ENCODE results near the gene HYDIN.
"Not testable (repeated sequence)": the region's sequence is repeated elsewhere in the genome, so short reads cannot be mapped to it uniquely, and the experiment has no call there.

Gene HYDIN

DNA sequence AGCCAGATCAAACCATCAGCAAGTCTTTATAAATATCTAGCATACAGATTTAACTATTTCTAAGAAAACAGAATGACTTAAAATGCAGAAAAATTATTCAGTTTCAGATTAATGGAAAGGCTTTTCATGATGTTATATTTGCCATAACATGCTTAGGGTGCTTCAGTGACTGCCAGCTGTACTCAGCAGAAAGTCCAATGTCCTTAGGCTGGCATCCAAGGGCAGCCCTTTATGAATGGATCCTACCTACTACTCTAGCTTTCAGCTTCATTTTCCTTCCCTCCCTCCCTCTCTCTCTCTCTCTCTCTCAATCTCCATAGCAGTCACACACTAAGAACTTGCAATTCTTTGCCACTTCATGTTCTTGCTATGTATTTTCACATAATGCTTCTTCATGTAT is 124.6 kb downstream of the HYDIN start:
- not testable (repeated sequence) for DNase-seq (ENCODE audit: low read depth in 2 of 2)

DNA sequence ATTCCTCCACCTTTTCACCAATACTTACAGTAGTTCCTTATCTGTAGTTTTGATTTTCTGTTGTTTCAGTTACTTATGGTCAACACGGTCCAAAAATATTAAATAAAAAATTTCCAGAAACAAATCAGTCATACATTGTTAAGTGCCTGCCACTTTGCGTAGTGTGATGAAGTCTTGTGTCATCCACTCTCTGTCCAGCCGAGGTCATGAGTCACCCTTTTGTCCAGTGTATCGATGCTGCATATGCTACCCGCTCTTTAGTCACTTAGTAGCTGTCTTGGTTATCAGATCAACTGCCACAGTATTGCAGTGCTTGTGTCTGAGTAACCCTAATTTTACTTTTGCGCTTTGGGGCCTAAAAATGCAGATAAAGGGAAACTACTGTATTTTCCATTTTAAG is 146.9 kb downstream of the HYDIN start:
- DNase-seq (ENCODE audit: low read depth in 2 of 2) = not testable (repeated sequence)

- DNase-seq (ENCODE audit: low read depth in 2 of 2) = not testable (repeated sequence)
Measured at GRCh38 chr16:71080777-71081176, 149.7 kb downstream of the HYDIN start.

GRCh38 chr16:71080262-71080661 is 150.3 kb downstream of the HYDIN start:
- not testable (repeated sequence) for DNase-seq (ENCODE audit: low read depth in 2 of 2)

DNA sequence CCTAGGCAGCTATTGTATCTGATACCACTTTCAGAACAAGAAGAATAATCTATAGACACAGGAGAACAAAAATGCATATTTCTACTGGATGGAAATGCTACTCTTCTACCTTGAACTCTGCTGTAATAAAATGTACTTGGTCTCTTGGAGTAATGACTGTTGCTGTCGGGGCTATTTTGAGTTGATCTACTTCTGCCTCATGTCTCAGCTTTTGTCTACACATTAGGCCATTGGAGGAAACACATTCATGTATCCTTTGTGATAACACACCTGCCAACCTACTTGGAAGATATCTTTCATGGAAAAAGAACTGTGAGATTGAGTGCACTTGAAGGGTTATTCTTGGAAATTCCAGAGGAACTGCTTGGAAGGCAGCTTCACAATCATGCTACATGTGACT is 159.9 kb downstream of the HYDIN start:
- not testable (repeated sequence) for DNase-seq (ENCODE audit: low read depth in 2 of 2)

GRCh38 chr16:71069842-71070241 is 160.7 kb downstream of the HYDIN start:
- DNase-seq (ENCODE audit: low read depth in 2 of 2) = not testable (repeated sequence)

GRCh38 chr16:71053897-71054609 is 176.5 kb downstream of the HYDIN start:
- not testable (repeated sequence) for DNase-seq (ENCODE audit: low read depth in 2 of 2)

- DNase-seq (ENCODE audit: low read depth in 2 of 2) = not testable (repeated sequence)
Measured at GRCh38 chr16:71050307-71050706, 180.2 kb downstream of the HYDIN start.

DNA sequence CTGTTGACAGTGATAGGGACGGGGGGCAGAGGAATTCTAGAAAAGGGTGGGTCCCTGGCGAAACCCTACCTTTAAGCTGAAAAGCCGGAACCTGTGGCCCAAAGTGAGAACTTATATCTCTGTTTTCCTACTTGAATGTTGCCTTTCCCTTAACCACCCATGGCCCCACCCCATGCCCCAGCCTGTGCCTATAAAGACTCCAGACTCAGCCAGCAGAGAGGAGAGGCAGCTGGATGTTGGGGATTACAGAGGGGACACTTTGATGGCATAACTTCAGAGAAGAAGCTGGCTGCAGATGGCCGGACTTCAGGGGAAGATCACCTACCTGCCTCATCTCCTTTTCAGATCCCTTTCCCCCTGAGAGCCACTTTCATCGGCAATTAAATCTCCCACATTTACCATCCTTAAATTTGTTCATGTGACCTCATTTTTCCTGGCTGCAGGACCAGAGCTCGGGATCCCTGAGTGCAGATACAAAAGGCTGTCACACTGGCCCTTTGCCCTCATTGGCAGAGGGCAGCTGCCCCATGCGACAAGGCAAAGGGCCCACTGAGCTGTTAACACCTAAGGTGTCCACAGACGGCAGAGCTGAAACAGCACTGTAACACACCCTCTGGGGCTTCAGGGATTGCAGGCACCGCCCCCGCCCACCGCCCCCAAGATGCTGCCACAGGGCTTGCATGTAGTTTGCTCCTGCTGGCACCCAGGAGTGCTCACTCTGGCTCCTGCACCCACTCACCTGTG is 191.0 kb downstream of the HYDIN start:
- DNase-seq (ENCODE audit: low read depth in 2 of 2) = not testable (repeated sequence)

DNA sequence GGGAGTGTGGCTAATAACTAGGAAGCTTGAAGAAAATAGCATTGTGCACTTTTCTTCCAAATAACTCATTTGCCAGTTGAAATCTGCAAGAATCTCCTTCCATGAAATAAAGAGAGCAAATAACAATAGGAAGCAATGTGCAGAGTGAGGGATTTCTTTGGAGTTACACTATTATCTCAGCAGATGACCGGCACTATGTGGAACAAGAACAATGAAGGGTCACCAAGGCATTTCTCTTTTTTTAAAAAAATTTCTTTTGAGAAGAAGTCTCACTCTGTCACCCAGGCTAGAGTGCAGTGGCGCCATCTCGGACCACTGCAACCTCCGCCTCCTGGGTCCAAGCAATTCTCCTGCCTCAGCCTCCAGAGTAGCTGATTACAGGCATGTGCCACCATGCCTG is 192.1 kb downstream of the HYDIN start:
- not testable (repeated sequence) for DNase-seq (ENCODE audit: low read depth in 2 of 2)

- DNase-seq (ENCODE audit: low read depth in 2 of 2) = not testable (repeated sequence)
Measured at GRCh38 chr16:71037987-71038386, 192.5 kb downstream of the HYDIN start.

- DNase-seq (ENCODE audit: low read depth in 2 of 2) = not testable (repeated sequence)
Measured at GRCh38 chr16:71028032-71028727, 202.3 kb downstream of the HYDIN start.

DNA sequence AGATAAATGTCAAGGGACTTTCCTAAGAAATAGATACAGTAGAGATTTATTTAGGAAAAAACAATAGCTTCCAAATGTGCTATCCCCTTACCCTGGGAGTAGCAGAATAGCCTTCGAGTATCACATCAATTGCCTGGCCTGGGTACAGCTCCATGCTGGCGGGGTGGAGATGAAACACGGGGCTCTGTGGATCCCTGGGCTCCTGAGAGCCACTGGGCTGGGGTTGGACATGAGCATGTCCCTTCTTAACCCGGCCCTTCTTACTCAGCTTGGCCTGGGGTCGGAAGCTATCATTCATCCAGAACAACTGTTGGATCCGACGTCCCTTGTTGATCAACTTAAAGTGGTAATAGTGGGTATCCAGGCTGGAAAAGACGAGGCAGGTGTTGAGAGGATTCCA is 203.0 kb downstream of the HYDIN start:
- not testable (repeated sequence) for DNase-seq (ENCODE audit: low read depth in 2 of 2)

DNA sequence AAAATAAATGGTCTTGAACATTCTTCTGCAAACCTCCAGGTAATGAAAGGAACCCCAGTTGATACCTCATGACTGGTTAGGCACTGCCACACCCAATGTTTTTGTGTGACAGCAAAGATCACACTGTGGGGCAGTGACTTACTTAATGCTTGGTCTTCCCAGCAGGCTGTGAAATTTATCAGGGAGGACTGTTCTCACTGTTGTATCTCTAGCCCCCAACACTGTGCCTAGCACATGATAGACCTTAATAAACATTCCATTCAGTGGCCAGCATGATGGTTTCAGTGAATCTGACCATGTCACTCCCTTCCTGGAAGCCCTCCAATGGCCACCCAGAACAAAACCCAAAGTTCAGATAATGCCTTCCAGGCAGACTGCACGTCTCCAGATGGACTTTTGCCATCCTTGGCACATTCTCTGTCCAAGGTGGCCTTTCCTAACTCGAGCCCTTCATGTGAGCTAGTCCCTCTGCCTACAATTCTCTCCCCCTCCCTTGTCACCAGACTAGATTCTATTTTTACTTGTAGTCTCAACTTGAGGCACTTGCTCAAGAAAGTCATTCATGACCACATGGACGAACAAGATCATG is 206.6 kb downstream of the HYDIN start:
- not testable (repeated sequence) for DNase-seq (ENCODE audit: low read depth in 2 of 2)

DNA sequence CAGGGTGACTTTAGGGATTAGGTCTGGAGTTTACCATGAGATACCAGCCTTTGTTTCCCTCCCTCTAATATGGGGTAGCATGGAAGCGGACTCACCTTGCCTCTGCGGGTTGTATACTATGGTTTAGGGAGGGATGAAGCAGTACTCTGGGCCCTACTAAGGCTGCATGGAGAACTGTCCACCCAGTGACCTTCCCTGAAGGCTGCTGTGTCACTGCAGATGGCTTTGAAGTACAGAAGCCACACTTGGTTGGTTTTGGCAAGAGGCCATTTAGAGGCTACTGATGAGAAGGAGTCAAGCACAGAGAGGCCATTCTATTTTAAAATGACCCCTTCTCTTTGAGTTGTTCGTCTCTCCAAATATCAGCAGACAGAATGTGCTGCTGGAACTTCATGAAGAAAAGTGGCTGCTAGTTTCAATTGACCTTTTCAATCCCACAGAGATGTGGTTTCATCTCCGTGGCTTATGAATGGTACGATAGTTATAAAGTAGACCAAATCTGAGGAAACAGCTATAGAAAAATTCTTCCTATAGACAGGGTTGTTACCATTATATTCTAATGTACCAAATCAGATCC is 208.5 kb downstream of the HYDIN start:
- not testable (repeated sequence) for DNase-seq (ENCODE audit: low read depth in 2 of 2)

DNA sequence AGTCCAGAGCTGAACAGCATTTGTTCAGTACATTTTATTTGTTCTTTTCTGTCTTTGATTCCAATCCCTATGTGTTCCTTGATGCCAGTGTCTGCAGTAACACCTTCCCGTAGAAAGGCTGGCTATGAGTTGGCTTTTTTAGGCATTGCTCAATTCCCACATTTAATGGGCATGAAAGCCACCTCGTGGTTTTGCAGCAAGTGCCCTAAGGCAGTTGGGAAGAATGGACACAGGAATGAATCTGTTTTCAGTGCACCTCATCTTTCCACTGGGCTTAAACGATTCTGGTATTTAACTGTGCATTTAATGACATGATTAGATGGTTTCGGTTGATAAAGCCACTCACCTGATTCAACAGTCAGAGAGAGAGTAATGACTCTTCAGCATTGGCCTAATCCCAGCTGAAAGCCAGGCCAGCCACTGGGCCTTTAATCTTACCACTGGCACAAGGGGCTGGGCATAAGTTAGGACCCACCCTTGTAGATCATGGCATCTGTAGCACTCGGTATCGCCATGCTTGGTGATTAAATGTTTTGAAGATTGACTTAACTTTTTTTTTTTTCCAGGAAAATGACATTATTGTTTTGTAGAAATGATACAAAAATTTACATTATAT is 211.3 kb downstream of the HYDIN start:
- not testable (repeated sequence) for DNase-seq (ENCODE audit: low read depth in 2 of 2)

- not testable (repeated sequence) for DNase-seq (ENCODE audit: low read depth in 2 of 2)
Measured at GRCh38 chr16:71015419-71015818, 215.1 kb downstream of the HYDIN start.

DNA sequence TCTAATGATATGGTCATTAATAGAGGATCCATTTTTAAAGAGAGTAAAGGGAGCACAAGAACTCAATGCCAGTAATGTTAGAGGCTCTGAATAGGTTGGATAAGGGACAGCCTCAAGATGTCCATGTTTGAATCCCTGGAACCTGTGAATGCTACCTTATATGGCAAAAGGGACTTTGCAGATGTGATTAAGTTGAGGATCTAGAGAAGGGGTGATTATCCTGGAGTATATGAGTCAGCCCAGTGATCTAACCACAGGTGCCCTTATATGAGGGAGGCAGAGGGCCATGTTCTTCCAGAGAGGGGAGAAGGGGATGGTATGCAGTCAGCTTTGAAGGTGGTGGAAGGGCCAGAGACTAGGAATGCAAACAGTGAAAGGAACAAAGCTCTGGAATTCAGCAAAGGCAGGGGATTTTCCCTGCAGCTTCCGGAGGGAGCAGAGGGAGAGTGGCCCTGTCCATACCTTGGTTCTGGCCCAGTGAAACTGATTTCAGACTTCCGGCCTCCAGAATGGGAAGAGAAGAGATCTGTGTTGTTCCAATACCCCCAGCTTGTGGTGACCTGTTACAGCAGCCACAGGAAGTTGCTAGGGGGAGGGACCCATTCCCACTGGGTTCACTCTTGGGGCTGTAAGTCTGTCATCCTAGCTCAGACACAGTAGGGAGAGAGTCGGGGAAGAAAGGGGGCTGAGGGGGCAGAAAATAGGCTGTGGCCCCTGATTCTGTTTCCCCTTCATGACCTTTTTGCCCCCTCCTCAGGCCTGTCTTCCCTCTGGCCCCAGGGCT is 220.9 kb downstream of the HYDIN start:
- not testable (repeated sequence) for DNase-seq (ENCODE audit: low read depth in 2 of 2)

DNA sequence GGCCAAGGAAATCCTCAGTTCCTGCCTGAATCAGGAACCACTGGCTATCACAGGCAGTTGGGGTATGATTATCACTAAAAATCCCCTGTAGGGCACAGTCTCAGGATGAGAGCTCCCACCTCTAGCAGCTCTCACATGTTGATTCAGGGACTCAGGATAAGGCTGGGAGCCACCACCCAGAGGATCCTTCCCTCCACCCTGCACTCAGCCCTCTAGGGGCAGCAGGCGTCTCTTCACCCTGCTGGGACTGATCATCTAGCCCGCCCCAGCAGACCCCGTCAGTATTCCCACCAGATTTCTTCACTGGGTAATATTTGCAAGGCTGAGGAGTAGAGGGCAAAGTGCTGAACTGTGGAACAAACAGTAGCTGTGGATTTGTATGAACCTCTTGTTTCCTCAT is 224.0 kb downstream of the HYDIN start:
- DNase-seq (ENCODE audit: low read depth in 2 of 2) = not testable (repeated sequence)

- not testable (repeated sequence) for DNase-seq (ENCODE audit: low read depth in 2 of 2)
Measured at GRCh38 chr16:70999735-71000134, 230.8 kb downstream of the HYDIN start.

All from stimulated activated CD8-positive, alpha-beta memory T cell treated with anti-CD3 and anti-CD28 coated beads, Interleukin-2, amount 100 ng/mL, for 48 hours (primary cell).